GM18909 (cell line): Measurements from ENCODE around the gene THYN1.
"Not testable (repeated sequence)": the region's sequence is repeated elsewhere in the genome, so short reads cannot be mapped to it uniquely, and the experiment has no call there.

ENCODE experiments used
- ATAC-seq: cut with Tn5 transposase; IDR thresholded peaks from one replicate; pipeline ENCODE4 v1.9.1; 2021; ENCODE audit warnings: mild to moderate bottlenecking; ENCODE audit not compliant: unreplicated experiment, poor library complexity

The THYN1 gene

GRCh38 chr11:134275534-134276395 is 22.6 kb upstream of the THYN1 start, which contains the start of gene GLB1L3:
Gene GLB1L3, plus strand, starts transcription at chr11:134276379. Its CDS starts 362 bp downstream, at chr11:134276741.
- ATAC-seq: peak; percentile 73

GRCh38 chr11:134275188-134275533 is 22.0 kb upstream of the THYN1 start:
- no peak for ATAC-seq

DNA sequence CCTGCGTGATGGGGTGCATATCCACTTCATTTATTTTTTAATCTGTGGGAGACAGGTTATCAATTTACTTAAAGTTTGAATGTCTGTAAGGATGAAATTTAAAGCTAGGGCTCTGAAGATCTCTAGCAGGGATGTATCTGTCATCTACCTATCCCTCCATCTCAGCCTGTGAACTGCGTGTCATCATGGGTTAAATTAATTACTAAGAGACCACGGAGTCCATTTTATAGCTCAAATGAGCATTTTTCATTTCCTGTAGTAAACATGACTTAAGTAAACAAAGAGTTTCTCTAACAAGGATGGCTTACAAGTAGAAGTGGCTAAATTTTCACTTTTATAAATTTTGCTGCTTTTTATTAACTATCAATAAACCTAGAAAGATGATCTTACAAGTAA is 20.2 kb upstream of the THYN1 start:
- ATAC-seq: no peak

DNA sequence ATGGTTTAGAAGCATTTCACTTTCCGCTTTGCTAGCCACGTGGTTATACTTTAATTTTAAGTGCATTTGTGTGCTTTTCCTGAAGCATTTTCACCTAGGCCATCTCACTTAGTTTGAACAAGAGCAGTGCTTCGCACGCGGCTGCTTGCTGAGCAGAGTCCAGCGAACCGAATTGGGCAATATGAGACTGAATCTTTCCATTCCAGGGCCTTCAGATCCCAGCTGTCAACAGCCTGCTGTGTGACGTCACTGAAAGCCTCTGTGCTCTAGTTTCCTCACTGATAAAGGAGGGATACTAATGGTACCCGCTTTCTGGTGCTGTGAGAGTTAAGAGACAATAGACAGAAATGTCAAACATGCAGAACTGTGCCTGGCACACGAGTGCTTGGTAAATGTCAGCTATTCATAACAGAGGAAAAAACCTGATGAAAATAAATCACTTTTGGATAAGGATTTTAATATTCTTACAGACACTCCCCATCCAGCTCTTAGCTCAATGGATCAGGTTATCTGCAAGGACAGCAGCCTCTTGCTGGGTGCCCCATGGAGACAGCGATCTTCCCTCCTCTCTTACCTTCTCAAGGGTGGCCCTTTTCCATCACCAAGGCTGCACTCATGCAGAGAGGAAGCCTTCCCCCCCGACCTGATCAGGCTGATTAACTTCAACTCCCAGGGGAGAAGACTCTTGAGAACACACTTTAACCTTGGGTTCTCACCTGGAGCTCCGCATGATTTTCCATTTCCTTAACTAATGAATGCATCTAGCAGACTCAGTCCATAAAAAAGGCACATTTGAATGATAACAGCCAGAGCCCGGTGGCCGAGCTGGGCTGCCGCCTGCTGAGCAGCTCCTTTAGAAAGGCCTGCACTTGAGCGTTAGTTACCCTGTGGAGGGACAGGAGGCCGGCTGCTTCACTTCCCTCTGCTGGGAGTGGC is 19.5 kb upstream of the THYN1 start:
- ATAC-seq: no peak

GRCh38 chr11:134271978-134272377 is 18.8 kb upstream of the THYN1 start:
- ATAC-seq: no peak

DNA sequence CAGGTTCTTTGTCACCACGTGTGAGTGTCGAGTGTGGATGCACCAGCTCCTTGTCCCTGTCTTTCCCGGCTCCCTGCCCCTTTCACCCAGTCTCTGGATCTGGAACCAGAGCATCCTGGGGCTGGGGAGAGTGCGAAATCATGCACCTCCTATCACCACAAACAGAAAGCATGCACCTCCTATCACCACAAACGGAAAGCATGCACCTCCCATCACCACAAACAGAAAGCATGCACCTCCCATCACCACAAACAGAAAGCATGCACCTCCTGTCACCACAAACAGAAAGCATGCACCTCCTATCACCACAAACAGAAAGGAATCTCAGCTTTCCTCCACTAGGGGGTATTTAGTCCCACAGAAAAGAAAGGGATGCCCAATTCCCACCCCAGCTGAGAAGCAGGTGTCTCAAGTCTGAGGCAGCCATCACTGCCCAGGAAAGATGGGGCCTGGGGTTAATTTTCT is 17.1 kb upstream of the THYN1 start:
- no peak for ATAC-seq

- ATAC-seq: no peak
These were observed 14.8 kb upstream of the THYN1 start for GRCh38 chr11:134267966-134268365.

- no peak for ATAC-seq
These were observed 14.3 kb upstream of the THYN1 start for GRCh38 chr11:134267461-134267860.

- ATAC-seq: no peak
These were observed 13.7 kb upstream of the THYN1 start for GRCh38 chr11:134266841-134267251.

GRCh38 chr11:134266440-134266839 is 13.3 kb upstream of the THYN1 start:
- no peak for ATAC-seq

GRCh38 chr11:134264966-134265764 is 12.0 kb upstream of the THYN1 start:
- no peak for ATAC-seq

GRCh38 chr11:134261626-134262488 is 8.7 kb upstream of the THYN1 start:
- no peak for ATAC-seq

DNA sequence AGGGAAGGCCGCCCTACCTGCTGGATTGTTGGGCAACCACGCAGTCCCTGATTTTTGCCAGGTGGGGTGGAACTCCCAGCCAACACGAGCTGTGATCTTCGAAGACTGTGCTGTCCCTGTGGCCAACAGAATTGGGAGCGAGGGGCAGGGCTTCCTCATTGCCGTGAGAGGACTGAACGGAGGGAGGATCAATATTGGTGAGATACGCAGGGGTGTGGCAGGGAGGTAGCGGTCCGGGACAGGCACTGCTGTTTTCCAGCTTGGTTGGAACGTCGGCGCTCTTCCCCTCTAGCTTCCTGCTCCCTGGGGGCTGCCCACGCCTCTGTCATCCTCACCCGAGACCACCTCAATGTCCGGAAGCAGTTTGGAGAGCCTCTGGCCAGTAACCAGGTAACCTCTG is 7.8 kb upstream of the THYN1 start:
- ATAC-seq: no peak

DNA sequence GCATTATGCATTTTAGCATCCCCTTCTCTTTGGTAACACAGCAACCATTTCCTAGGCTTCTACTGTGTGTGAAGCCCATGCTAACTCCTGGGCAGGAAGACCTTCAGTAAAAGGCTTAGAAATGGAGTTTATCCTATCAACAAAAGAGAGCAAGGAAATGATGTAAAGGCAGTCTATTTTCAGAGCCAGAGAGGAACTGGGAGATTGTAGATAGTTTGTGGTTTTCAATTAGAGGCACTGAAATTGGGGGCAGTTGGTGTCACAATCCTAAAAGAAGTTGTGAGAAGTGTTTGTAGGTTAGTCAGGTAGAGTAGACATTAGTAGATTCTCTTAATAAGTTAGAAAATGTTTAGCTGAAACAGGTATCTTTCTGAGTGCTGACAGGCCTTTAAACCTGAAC is 7.4 kb upstream of the THYN1 start:
- no peak for ATAC-seq

DNA sequence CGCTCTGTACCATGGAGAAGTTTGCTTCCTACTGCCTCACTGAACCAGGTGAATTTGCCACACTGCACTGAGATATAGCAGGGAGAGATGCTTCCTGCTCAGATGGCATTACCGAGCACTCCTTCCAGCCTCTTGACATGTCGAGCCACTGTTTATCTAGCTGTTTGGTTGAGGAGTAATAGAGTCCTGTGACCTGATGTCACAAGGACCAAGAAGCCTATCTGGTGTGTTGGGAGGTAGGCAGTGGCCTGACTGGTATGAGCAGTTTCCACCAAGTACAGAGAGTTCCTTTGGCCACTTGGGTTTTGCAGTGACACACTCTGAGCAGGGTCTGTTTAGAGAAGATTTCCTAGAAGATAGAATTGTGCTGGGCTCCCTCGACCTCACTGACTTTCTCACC is 5.4 kb upstream of the THYN1 start:
- no peak for ATAC-seq

GRCh38 chr11:134257101-134257500 is 3.9 kb upstream of the THYN1 start:
- ATAC-seq: no peak

DNA sequence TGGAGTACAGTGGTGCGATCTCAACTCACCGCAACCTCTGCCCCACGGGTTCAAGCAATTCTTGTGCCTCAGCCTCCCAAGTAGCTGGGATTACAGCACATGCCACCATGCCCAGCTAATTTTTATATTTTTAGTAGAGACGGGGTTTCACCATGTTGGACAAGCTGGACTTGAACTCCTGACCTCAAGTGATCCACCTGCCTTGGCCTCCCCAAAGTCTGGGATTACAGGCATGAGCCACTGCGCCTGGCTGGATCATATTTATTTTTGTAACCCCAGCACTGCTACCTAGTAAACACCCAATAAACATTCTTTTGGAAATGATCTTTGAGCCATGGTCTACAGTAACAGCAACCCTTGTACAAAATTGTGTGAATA is 2.0 kb upstream of the THYN1 start:
- ATAC-seq: not testable (repeated sequence)

GRCh38 chr11:134254433-134255183 is 1.5 kb upstream of the THYN1 start:
- no peak for ATAC-seq
